ENCODE measurements around the gene ROCK2. TPM values are rescaled to one million over a fixed set of nuclear protein-coding genes. Genes with fewer than 3 reads are reported as not detected.
A peak's percentile ranks its signal among the peaks of the same experiment; 100 is the strongest.

Gene ROCK2
- total and polyA plus RNA-seq, 2 of the 8 experiments (the other 6 are each of a cell fraction or from before 2014, with no cell fraction given) = 2.7 to 29.0 TPM

- no peak for TF ChIP-seq SRF (IDR thresholded peaks at IDR 0.05; ENCODE audit: low read depth, low read length)
- TF ChIP-seq PHF8 (conservative IDR thresholded peaks at IDR 0.05; ENCODE audit: low read depth, low read length) = peak; percentile 72; the same call in 1 of the 2 replicates
- no peak for TF ChIP-seq BACH1 (IDR thresholded peaks at IDR 0.05; ENCODE audit: low read length)
- peak; percentile 58 for TF ChIP-seq TAF7 (optimal IDR thresholded peaks at IDR 0.05; ENCODE audit: borderline replicate concordance, low read depth, low read length)
- no peak for TF ChIP-seq GABPA (IDR thresholded peaks at IDR 0.05; ENCODE audit: borderline replicate concordance, insufficient read depth, low read length)
- no peak for TF ChIP-seq SP4 (IDR thresholded peaks at IDR 0.05; ENCODE audit: low read length)
- 0 out of 3 replicates have a peak, but pooled peaks of 1 of the 2 experiments have one; percentile 20 for TF ChIP-seq POLR2A (IDR thresholded peaks at IDR 0.05; ENCODE audit: control extremely low read depth in 1 of 2, low read depth in 2 of 2, low read length in 2 of 2)
- 0 out of 2 replicates have a peak, but pooled peaks have one; percentile 2 for TF ChIP-seq EGR1 (IDR thresholded peaks at IDR 0.05; ENCODE audit: borderline replicate concordance, low read depth, low read length)
These were observed 681 bp upstream of the ROCK2 start (continued) for GRCh38 chr2:11344956-11345677.

Measured in H1 (cell line).